Stimulated activated CD4-positive, alpha-beta T cell treated with anti-CD3 and anti-CD28 coated beads, Interleukin-15, amount 100 ng/mL, for 1 hour (primary cell): ENCODE data around the gene SOAT1.
"Not testable (repeated sequence)": the region's sequence is repeated elsewhere in the genome, so short reads cannot be mapped to it uniquely, and the experiment has no call there.

ENCODE experiments used
- DNase-seq, 2 donors: peaks; one replicate each; pipeline ENCODE4 v3.0.0-alpha.2; 2020; ENCODE audit warnings: low read depth in 1 of 2, low spot score in 1 of 2

SOAT1 gene

DNA sequence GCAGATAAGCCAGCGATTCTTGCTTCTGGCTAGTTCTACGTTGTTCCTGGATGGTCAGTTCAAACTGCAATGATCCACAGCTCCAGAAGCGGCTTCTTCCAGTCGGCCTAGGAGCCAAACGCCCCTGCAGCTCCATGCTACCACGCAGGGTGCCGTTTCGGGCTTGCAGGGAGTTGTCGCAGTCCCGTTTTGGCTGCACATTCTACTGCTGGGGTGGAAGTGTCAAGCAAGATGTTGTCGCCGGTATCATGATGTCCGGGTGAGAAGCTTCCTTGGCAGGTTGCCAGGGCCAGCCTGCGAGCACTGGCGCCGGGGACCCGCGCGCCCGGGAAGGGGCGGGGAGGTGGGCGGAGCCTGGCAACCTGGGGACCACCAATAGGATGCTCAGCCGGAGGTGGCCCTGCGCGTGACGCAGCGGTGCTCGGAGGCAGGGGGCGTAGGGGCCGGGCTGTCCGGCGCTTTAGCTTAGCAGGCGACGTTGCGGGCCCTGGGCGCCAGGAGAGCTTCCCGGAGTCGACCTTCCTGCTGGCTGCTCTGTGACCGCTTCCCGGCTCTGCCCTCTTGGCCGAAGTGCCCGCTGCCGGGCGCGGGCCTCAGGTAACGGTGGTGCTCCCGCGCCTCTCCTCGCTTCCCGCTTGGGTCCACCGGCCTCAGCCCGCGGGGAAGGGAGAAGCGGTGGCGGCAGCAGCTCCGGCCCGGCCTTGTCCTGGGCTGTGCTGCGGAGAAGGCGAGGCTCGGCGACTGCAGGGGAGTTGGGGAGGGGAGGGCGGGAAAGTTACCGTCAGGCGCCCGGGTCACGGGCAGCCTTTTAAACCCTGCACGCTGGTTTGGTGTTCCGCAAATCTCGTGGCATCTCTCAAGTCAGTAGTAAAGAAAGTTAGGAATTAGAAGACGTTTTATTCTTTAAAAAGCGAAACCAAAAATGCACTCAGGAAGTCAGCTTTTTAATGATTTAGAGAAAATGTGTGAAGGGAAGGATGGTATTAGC, at the start of gene SOAT1:
SOAT1 (plus strand) TSS at position 458 of the 988 bp plus-strand sequence. CDS start 8,888 bp downstream, outside the sequence.
- DNase-seq: peak; percentile 85 to 88

DNA sequence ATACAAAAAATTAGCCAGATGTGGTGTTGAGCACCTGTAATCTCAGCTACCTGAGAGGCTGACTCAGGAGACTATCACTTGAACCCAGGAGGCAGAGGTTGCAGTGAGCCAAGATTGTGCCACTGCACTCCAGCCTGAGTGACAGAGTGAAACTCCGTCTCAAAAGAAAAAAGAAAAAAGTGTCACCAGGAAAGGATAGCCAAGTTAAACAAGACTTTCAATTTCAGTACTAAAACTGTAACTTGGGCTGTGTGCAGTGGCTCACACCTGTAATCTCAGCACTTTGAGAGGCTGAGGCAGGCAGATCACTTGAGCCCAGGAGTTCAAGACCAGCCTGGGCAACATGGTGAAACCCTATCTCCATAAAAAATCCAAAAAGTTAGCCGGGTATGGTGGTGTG, 48.2 kb upstream of the SOAT1 start:
- not testable (repeated sequence) for DNase-seq

DNA sequence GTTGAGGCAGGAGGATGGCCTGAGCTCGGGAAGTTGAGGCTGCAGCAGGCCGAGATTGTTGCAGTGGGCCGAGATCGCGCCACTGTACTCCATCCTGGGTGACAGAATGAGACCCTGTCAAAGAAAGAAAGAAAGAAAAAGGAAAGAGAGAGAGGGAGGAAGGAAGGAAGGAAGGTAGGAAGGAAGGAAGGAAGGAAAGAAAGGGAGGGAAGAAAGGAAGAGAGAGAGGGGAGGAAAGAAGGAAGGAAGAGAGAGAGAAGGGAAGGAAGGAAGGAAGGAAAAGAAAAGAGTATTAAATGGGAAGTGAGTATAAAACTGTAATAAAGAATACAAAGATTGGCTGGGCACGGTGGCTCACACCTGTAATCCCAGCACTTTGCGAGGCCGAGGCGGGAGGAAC, 45.7 kb upstream of the SOAT1 start:
- DNase-seq: no peak

DNA sequence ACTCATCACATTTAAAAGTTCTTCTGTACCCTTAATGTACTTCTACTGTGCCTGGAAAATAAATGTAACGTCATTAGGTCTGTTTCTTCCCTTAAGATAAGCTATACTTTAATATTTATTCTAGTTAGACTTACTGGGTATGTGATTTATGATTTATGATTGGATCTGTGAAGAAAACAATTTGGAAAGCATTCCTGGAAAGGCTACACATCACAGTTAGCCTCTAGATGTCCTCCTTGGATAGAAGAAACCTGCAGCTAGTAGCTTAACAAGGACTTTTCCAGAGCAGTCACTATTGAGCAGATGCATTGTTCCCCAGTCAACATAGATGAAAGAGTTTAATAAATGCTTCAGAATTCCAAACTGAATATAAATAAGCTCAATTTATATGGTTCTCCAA, 41.9 kb upstream of the SOAT1 start:
- no peak for DNase-seq

DNA sequence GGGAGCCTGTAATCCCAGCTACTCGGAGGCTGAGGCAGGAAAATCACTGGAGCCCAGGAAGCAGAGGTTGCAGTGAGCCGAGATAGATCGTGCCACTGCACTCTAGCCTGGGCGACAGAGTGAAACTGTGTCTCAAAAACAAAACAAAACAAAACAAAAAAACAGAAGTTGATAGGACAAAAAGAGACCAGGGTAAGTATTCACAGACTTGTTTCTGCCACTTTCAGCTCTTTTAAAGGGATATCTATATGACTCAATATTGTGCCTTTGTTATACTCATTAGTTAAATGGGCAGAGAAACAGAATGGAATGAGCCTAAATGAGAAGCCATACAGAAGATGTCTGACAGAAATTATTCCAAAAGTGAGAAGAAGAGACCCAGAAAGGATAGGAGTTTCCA, 41.0 kb upstream of the SOAT1 start:
- no peak for DNase-seq

DNA sequence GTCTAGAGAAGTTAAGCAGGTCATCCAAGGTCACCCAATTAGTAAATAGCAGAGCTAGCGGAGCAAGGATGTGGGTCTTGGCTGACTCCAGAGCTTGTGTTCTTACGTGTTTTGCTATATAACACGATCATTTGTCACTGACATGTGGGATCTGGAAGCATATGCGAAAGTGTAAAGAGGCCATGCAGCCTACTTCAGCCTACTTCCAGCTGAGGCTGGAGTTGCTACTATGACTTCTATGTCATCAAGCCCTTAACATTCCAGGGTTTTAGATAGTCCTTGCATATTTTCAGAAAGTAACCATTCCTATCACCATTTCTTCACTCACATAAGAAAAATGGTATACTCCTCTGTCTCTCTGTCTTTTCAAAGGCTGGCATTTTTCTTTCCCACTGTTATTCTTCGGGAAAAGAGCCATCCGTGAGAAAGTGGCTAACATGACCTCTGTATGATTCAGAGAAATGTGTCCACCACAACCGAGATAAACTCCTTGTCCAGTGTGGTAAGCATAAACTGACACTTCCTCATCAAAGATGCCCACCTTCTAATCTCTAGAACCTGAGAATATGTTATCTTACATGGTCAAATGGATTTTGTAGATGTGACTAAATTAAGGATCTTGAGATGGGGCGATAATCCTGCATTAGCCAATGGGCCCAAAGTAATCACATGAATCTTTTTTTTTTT, 40.2 kb upstream of the SOAT1 start:
- no peak for DNase-seq

DNA sequence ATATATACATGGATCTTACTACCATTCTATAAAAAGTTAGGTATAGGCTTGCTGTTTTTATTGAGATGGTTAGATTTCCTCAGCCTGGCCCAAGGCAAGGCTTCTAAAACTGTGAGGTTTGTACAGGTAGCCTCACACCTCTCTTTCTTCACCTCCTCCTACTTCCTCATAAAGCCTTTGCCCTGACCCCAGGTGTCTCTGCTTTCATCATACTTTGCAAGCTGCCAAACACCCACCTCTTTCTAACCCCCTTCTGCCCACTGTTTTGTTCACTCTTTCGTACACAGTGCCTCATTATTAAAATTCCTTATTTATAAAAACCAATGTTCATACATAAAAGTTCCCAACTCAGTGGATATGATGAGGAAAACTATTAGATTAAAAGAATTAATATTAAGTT, 31.4 kb upstream of the SOAT1 start:
- no peak for DNase-seq

DNA sequence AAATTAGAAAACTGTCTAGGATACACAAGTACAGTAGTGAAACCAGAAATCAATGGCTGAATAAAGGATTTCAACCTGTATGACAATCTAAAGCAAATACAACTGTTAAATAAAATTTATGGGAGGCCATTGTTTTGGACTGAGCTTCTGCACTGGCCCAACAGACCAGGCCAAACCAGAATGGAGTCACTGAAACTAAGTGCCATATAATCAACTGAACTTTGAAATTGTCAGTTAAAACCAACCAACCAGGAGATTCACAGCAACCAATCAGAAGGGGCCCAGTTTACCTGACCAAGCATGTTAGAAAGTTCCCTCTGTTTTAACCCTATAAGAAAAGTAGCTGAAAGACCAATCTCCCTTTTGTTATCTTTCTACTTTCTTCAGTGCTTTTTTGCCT, 30.5 kb upstream of the SOAT1 start:
- no peak for DNase-seq

DNA sequence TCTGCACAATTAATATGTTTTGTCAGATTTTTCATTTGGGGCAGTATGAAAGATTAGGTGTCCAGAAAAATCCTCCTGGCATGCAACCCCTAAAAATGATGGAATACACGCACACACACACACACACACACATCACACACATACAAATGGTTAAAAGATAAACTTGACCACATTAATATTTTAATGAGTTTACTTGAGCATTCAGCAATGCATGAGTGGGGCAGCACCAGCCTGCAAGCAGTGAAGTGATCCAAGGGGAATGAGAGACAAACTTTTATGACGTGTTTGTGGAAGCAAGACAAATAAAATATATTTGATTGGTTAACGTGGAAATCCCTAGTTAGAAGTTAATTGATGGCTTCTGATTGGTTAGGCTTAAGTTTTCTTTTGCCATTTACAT, 29.1 kb upstream of the SOAT1 start:
- DNase-seq: no peak

DNA sequence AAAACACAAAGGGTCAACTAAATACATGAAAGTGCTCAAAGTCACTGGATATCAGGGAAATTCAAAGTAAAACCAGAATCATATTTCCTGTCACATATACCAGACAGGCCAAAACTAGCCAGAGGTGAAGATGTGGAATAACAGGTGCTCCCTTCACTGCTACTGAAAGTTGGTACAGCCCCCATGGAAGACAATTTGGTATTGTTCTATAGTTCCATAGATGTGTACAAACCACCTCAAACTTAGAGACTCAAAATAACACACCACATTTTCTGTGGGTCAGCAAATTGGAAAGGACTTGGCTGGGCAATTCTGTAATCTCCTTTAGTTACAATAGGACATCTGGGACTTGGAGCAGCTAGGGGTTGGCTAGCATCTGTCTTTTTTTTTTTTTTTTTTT, 24.5 kb upstream of the SOAT1 start:
- no peak for DNase-seq

DNA sequence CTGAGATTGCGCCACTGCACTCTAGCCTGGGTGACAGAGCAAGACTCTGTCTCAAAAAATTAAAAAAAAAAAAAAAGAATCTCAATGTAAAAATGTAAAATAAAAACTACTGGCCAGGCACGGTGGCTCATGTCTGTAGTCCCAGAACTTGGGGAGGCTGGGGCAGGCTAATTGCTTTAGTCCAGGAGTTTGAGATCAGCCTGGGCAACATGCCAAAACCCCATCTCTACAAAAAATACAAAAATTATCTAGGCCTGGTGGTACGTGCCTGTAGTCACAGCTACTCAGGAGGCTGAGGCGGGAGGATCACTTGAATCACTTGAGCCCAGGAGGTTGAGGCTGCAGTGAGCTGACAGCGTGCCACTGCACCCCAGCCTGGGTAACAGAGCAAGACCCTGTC, 19.2 kb upstream of the SOAT1 start:
- DNase-seq: not testable (repeated sequence)

DNA sequence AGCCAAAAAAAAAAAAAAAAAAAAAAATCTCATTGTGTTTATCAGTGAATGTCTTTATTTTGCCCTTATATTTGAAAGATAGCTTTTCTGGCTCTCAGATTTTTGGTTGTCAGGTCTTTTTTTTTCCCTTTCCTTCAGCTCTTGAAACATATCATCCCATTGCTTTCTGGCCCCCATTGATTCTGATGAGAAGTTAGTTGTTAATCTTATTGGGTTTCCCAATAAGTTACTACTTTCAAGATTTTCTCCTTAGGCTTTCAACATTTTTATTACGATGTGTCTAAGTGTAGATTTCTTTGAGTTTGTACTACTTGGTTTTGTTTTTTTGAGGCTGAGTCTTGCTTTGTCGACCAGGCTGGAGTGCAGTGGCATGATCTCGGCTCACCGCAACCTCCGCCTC, 14.7 kb upstream of the SOAT1 start:
- no peak for DNase-seq

DNA sequence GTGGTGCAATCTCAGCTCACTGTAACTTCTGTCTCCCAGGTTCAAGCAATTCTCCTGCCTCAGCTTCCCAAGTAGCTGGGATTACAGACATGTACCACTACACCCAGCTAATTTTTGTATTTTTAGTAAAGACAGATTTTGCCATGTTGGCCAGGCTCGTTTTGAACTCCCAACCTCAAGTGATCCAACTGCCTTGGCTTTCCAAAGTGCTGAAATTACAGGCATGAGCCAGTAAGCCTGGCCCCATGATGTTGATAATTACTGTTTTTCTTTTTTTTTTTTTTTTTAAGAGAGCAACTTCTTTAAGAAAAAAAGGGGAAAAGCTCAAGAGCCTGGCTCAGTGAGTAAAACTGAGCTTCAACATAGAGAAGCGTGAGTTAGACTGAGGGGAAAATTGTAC, 9.6 kb upstream of the SOAT1 start:
- DNase-seq: no peak

DNA sequence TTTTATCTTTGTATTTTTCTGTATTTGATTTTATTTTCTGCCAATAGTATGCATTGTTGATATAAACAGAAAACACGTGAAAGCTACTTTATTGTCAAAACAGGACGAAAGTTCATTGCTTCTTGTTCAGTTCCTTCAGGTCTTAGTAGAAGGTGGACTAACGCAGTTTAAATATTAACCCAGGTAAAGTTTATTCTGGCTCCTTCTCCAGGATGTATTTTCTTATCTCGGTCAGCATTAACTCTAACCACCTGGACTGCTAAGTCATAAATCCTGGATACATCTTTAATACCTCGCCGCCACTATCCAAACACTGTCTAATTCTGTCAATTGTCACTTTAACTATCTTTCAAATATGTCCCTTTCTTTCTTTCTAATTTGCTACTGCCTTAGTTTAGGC, 5.7 kb upstream of the SOAT1 start:
- no peak for DNase-seq

DNA sequence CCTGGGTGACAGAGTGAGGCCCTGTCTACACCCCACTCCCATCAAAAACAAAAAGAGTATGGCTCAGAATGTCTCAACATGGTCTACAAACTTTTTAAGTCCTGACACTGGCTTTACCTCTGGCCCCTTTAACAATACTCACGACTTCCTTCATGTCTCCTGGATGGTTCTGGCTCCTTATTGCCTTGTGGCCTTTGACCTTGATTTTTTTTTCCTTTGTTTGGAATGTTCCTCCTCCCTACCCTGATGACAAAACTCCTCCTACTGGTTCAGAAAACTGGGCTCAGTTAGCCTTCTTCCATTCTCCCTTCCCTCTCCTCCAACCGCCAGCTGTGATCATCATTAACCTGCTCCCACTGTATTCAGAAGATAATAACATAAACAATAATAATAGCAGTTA, 4.6 kb upstream of the SOAT1 start:
- no peak for DNase-seq

DNA sequence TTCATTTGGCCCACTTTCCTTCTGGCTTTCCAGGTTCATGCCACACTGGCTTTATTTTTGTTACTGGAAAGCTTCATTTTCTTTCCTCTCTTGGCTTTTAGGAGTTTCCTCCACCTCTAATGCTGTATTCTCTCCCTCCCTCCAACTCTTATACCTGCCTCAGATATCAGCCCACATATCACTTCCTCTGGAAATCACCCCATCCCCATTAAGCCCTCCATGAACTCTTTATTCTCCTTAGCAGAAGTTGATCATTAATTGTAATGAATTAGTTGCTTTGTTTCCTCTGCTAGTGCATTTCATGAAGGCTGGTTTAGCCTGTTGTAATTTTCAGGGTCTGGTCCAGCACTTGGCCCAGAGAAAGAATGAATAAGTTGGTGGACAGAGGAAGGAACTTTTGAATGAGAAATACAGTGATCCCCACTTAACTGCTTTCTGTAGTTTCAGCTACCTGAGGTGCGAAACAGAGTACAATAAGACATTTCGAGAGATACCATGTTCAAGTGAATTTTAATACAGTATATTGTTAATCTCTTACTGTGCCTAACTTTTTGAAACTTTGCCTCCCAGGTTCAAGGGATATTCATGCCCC, 1.7 kb downstream of the SOAT1 start:
- no peak for DNase-seq

DNA sequence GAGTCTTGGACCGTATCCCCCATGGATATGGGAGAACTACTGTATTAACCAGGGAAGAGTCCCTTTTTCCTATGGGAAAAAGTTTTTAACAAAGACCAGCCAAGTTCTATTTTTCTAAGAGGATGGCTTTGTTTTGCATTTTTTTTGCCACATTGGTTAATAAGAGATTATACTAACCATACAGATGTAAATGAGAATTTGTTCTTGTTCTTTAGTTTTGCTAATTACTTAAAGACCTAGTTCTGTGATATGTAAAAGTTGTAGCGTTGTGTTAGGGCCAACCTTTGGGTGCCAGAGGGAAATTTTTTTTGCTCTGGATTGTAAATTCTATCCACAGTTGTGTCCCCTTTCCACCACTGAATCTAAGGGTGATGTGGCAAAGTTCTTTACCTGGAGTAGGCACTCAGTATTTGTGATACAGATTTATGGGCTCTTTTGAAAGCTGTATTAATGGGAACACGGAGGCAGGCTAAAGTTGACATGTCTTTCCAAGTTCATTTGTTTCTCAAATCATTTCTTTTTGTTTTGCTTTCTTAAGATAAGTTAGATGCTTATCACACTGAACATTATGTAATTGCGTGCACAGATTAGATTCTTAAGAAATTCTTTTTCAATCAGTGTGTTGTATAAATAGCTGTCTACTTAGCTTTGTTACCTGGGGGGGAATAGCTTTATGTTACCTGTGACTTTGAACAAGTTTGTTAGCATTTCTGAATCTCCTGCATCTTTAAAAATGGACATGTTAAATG, 2.9 kb downstream of the SOAT1 start:
- no peak for DNase-seq

DNA sequence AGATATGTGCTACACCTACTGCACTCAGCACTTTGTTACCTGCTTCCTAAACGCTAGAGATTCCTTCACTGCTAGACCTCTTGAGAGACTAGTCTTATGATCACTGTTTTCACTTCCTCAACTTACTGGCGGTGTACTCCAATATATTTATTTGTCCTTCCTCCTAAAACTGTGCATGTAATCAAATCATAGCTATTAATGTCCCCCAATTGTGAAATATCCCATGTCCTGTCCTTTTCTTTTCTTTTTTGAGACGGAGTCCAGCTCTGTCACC, 3.4 kb downstream of the SOAT1 start:
- DNase-seq: no peak

DNA sequence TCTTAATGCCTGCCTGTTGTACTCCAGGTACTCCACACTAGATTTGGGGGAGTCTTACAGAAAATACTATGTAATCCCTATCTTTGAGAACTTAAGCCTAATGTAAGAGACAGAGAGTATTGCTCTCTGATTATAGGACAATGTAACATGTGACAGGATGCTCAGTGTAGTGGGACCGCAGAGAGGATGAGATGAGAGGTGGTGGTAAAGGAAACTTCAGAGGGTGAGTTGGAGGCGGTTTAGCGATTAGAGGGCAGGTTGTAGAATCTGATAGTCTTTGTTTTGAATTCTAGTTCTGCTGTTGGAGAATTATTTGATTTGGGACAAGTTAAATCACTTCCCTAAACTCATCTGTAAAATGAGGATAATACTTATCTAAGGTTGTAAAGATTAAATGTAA, 5.4 kb downstream of the SOAT1 start:
- no peak for DNase-seq

DNA sequence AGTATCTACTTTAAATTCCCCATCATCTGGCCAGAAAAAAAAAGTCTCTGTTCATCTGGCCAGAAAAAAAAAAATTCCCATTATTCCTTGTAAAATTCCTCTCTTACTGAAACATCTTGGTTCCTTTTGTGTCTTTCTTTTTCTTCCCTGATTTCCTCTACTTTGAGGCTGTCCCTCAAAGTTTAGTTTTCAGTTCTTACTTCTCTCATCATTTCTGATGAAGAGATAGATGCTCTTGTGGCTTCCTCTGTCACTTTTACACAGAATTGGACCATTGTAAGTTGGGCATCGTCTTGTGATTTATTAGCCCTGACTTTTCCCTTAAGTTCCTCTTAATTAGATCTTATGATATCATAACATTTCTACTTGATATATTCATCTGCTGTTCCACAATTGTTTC, 6.5 kb downstream of the SOAT1 start:
- DNase-seq: no peak

DNA sequence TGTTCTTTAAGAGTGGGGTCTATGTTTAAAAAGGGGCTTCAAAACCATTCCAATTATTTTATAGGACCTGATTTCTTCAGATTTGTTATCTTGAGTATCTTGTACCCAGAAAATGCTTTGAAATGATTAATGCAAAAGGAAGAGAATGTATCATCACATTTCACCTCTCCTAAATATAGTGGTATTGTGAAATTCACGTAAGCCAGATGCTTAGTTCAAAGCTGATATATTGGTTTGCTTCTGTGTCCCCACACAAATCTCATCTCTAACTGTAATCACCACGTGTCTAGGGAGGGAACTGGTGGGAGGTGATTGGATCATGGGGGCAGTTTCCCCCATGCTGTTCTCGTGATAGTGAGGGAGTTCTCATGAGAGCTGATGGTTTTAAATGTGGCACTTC, 8.5 kb downstream of the SOAT1 start:
- no peak for DNase-seq
